Endodermal cell (in vitro differentiated cells): ENCODE results near the gene LIPN. TPM values are rescaled to one million over a fixed set of nuclear protein-coding genes. Genes with fewer than 3 reads are reported as not detected.

ENCODE experiments used
- DNase-seq: peaks from one replicate; pipeline ENCODE4 v3.0.0-alpha.2; 2017
- H3K27ac ChIP-seq: 2 replicates; pipeline ENCODE4 v1.5.1; 2013; ENCODE audit warnings: mild to moderate bottlenecking, low read depth, low read length, moderate library complexity
- H3K27me3 ChIP-seq: 2 replicates; pipeline ENCODE4 v1.6.1; 2013; ENCODE audit warnings: mild to moderate bottlenecking, low read length, moderate library complexity; ENCODE audit not compliant: insufficient read depth, control insufficient read depth, poor library complexity, severe bottlenecking
- H3K36me3 ChIP-seq: 2 replicates; pipeline ENCODE4 v1.7.0; 2013; ENCODE audit warnings: mild to moderate bottlenecking, low read length, moderate library complexity; ENCODE audit not compliant: control insufficient read depth, insufficient read depth
- H3K4me1 ChIP-seq: one replicate; pipeline ENCODE4 v1.7.0; 2013; ENCODE audit warnings: low read length; ENCODE audit not compliant: control insufficient read depth, insufficient read depth
- H3K4me3 ChIP-seq: 2 replicates; pipeline ENCODE4 v1.5.1; 2013; ENCODE audit warnings: mild to moderate bottlenecking, low read length, moderate library complexity
- H3K9ac ChIP-seq: 2 replicates; pipeline ENCODE4 v1.6.1; 2013; ENCODE audit warnings: mild to moderate bottlenecking, low read length, moderate library complexity; ENCODE audit not compliant: poor library complexity, severe bottlenecking; ENCODE audit errors: extremely low read depth
- H3K9me3 ChIP-seq: 2 replicates; pipeline ENCODE4 v1.6.1; 2013; ENCODE audit warnings: mild to moderate bottlenecking, low read length, moderate library complexity; ENCODE audit not compliant: control insufficient read depth
- H3K27ac Mint-ChIP-seq: 2 replicates; pipeline ENCODE4 v1.8.0; 2020; ENCODE audit warnings: mixed read lengths
- H3K27me3 Mint-ChIP-seq: 2 replicates; pipeline ENCODE4 v1.8.0; 2021; ENCODE audit warnings: mild to moderate bottlenecking, mixed read lengths; ENCODE audit not compliant: insufficient read depth
- H3K36me3 Mint-ChIP-seq: 2 replicates; pipeline ENCODE4 v1.8.0; 2020; ENCODE audit warnings: low read depth, mixed read lengths
- H3K4me1 Mint-ChIP-seq: 2 replicates; pipeline ENCODE4 v1.8.0; 2020; ENCODE audit warnings: mixed read lengths
- H3K4me3 Mint-ChIP-seq: 2 replicates; pipeline ENCODE4 v1.8.0; 2020; ENCODE audit warnings: mild to moderate bottlenecking, moderate library complexity, mixed read lengths
- H3K9me3 Mint-ChIP-seq: 2 replicates; pipeline ENCODE4 v1.8.0; 2020; ENCODE audit warnings: mild to moderate bottlenecking, mixed read lengths
- whole genome bisulfite sequencing, 2 experiments: methylation state at CpG; one replicate each; pipeline versions ENCODE4 v1.1.5 to v1.1.7; 2013; ENCODE audit warnings: missing lambda C conversion rate in 2 of 2, mixed read lengths in 1 of 2; ENCODE audit not compliant: insufficient coverage in 1 of 2, insufficient read length in 1 of 2; 5-methylcytosine and 5-hydroxymethylcytosine counted together
- total RNA-seq, 2 donors: library from RNA; stranded (reverse); fragmentation: NEBNext Ultra II Directional in 1 of 2; extraction: Animal tissue kit (Norgen Biotek cat#: 25700) in 1 of 2; gene quantifications; 2 replicates in 1 of 2; 3 replicates in 1 of 2; pipeline ENCODE4 v1.2.1, GENCODE V29; 2021
- TF ChIP-seq, protein P1 (sequence below): fragments of 200-600 bp; sonication (generic); conservative IDR thresholded peaks from 2 replicates; pipeline ENCODE4 v1.5.0; 2021; ENCODE audit warnings: antibody characterized with exemption, mild to moderate bottlenecking

LIPN gene
- total RNA-seq, 2 donors from 2014 or later, result not detected

DNA sequence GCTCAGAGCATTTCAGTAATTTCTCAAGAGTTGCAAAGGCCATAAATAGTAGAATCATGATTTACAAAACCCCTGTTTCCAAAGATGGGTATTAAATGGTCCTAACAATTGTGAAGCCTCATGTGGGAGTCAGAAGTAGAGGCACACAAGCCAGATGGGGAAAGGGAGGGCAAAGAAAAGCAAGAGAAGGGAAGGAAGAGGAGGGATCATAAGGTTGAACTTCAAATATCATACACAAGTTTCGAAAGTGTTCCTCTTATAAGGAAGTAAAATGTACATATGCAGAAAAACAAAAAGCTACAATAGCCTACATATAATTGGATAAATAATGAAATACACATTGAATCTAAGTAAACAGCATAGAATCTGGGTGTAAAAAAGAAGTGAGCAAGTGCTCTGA lies 6.0 kb downstream of the LIPN start:
- TF ChIP-seq, protein P1, sequence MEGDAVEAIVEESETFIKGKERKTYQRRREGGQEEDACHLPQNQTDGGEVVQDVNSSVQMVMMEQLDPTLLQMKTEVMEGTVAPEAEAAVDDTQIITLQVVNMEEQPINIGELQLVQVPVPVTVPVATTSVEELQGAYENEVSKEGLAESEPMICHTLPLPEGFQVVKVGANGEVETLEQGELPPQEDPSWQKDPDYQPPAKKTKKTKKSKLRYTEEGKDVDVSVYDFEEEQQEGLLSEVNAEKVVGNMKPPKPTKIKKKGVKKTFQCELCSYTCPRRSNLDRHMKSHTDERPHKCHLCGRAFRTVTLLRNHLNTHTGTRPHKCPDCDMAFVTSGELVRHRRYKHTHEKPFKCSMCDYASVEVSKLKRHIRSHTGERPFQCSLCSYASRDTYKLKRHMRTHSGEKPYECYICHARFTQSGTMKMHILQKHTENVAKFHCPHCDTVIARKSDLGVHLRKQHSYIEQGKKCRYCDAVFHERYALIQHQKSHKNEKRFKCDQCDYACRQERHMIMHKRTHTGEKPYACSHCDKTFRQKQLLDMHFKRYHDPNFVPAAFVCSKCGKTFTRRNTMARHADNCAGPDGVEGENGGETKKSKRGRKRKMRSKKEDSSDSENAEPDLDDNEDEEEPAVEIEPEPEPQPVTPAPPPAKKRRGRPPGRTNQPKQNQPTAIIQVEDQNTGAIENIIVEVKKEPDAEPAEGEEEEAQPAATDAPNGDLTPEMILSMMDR, result no peak
- Mint-ChIP-seq H3K4me3 (no peak overlapping the region), H3K9me3 (no peaks in the 10 kb centered on the region), H3K4me1 (peaks cover 8% of the 10 kb centered on the region), H3K27me3 (no peaks in the 10 kb centered on the region), H3K36me3 (no peaks in the 10 kb centered on the region), H3K27ac (no peak overlapping the region)
- H3K27me3 ChIP-seq, result peaks cover 28% of the 10 kb centered on the region
- no CpG with 5 or more reads among the region's 1 CpG for WGBS, 2 experiments
- H3K36me3 ChIP-seq, result no peaks in the 10 kb centered on the region
- no peak overlapping the region for H3K9ac ChIP-seq
- H3K27ac ChIP-seq, result no peak overlapping the region
- peaks cover 4% of the 10 kb centered on the region for H3K4me1 ChIP-seq
- H3K4me3 ChIP-seq, result no peak overlapping the region
- DNase-seq, result no peak
- no peaks in the 10 kb centered on the region for H3K9me3 ChIP-seq

DNA sequence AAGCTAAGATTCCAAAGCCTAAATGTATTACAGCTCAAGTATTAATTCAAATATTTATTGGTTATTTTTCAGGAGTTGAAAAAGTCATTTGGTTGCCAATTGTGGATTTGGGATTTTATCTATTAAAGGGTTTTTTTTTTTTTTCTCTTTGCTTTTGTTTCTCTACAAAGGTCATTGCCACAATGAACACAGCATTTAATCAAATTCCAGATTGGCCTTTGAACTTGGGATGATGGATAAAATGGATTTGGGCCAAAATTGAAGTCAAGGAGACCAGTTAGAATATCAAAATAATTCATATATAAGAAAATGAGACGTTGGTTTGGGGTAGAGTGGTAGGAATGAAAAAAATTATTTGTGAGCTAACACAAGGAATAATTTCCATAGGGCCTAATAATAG lies 9.6 kb downstream of the LIPN start:
- peaks cover 7% of the 10 kb centered on the region for H3K9me3 ChIP-seq
- WGBS, 2 experiments, result 92 to 100% methylated on average over 1 of the region's 1 CpG
- H3K4me1 Mint-ChIP-seq, result no peaks in the 10 kb centered on the region
- peaks cover 16% of the 10 kb centered on the region for H3K27me3 ChIP-seq
- H3K4me1 ChIP-seq, result no peaks in the 10 kb centered on the region
- peaks cover 5% of the 10 kb centered on the region for H3K9me3 Mint-ChIP-seq
- no peaks in the 10 kb centered on the region for H3K36me3 Mint-ChIP-seq
- H3K36me3 ChIP-seq, result no peaks in the 10 kb centered on the region
- no peak for DNase-seq
- H3K4me3 ChIP-seq, result no peak overlapping the region
- TF ChIP-seq, protein P1, result no peak
- H3K27ac ChIP-seq, result no peak overlapping the region
- H3K27me3 Mint-ChIP-seq, result peaks cover 6% of the 10 kb centered on the region
- H3K9ac ChIP-seq, result no peak overlapping the region
- no peak overlapping the region for H3K4me3 Mint-ChIP-seq
- H3K27ac Mint-ChIP-seq, result no peak overlapping the region

DNA sequence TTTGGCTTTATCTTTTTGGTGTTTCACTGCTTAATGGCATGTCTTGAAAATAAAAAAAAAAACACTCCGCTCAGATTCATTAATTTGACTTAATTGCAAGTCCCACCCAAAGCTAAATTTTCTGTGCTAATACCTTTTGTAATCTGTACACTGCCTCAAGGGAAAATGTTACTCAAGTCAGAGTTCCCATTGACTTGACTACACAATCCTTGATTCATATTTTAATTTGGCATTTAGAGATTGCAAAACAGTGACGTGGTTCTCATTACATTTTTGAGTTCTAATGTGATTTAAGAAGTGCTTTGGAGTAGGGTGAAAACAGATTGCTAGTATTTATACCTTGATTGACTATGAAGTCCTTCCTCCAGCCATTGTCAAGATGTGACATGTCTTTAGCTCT lies 21.4 kb downstream of the LIPN start:
- Histone ChIP-seq H3K27ac (no peak overlapping the region), H3K9me3 (no peaks in the 10 kb centered on the region), H3K4me3 (no peak overlapping the region), H3K36me3 (no peaks in the 10 kb centered on the region), H3K27me3 (no peaks in the 10 kb centered on the region), H3K4me1 (no peaks in the 10 kb centered on the region), H3K9ac (no peak overlapping the region)
- Mint-ChIP-seq H3K4me3 (no peak overlapping the region), H3K27me3 (peaks cover 2% of the 10 kb centered on the region), H3K4me1 (no peaks in the 10 kb centered on the region), H3K9me3 (no peaks in the 10 kb centered on the region), H3K27ac (no peak overlapping the region), H3K36me3 (no peaks in the 10 kb centered on the region)
- WGBS, 2 experiments, result 82 to 94% methylated on average over 2 of the region's 2 CpGs
- DNase-seq, result no peak
- TF ChIP-seq, protein P1, result no peak
